OCI-LY1 (cell line): Measurements from ENCODE around the gene EPB41.

ENCODE experiments used
- CTCF ChIP-seq: fragments of 200-600 bp; sonication (generic), shearing (Covaris generic); IDR thresholded peaks from 2 replicates; pipeline ENCODE4 v1.5.1; 2017; ENCODE audit warnings: mild to moderate bottlenecking, antibody characterized with exemption, low read length, moderate library complexity, mixed read lengths
- EZH2 ChIP-seq: fragments of 200-600 bp; sonication (generic), shearing (Covaris generic); IDR thresholded peaks from 2 replicates; pipeline ENCODE4 v1.8.0; 2017; ENCODE audit warnings: borderline replicate concordance, mixed run types, mild to moderate bottlenecking, antibody characterized with exemption, low read length, moderate library complexity, mixed read lengths

GRCh38 chr1:29122682-29123052 lies 208.3 kb downstream of the EPB41 start:
- TF ChIP-seq CTCF (no peak), EZH2 (no peak)
